Smooth muscle cell (in vitro differentiated cells): ENCODE measurements around the gene POLR2I. TPM values are rescaled to one million over a fixed set of nuclear protein-coding genes. Genes with fewer than 3 reads are reported as not detected.

ENCODE experiments used
- DNase-seq: peaks from one replicate; lab custom pipeline; 2025; ENCODE audit not compliant: unreplicated experiment; lab: John Stamatoyannopoulos, UW
- H2AFZ ChIP-seq: fragments of 200-600 bp; sonication (generic); 2 replicates; pipeline ENCODE4 v1.6.0; 2016; ENCODE audit warnings: antibody characterized with exemption, low read depth, mild to moderate bottlenecking
- H3F3A ChIP-seq: fragments of 200-600 bp; sonication (generic); 2 replicates; pipeline ENCODE4 v1.6.0; 2017; ENCODE audit warnings: antibody characterized with exemption, low read depth
- H3K27ac ChIP-seq: fragments of 200-600 bp; sonication (generic); 2 replicates; pipeline ENCODE4 v1.5.1; 2016; ENCODE audit warnings: low read depth, mild to moderate bottlenecking
- H3K27me3 ChIP-seq: fragments of 200-600 bp; sonication (generic); 2 replicates; pipeline ENCODE4 v1.6.1; 2016; ENCODE audit warnings: low read depth, mild to moderate bottlenecking
- H3K36me3 ChIP-seq: fragments of 200-600 bp; sonication (generic); 2 replicates; pipeline ENCODE4 v1.5.1; 2016; ENCODE audit warnings: low read depth
- H3K4me1 ChIP-seq: fragments of 200-600 bp; sonication (generic); 2 replicates; pipeline ENCODE4 v1.5.1; 2016; ENCODE audit warnings: low read depth
- H3K4me2 ChIP-seq: fragments of 200-600 bp; sonication (generic); 2 replicates; pipeline ENCODE4 v1.6.0; 2016; ENCODE audit warnings: mild to moderate bottlenecking
- H3K4me3 ChIP-seq: fragments of 200-600 bp; sonication (generic); 2 replicates; pipeline ENCODE4 v1.5.1; 2016; ENCODE audit warnings: mild to moderate bottlenecking
- H3K79me2 ChIP-seq: fragments of 200-600 bp; sonication (generic); 2 replicates; pipeline ENCODE4 v1.6.0; 2016; ENCODE audit warnings: low read depth, mild to moderate bottlenecking
- H3K9ac ChIP-seq: fragments of 200-600 bp; sonication (generic); 2 replicates; pipeline ENCODE4 v1.6.0; 2016; ENCODE audit warnings: low read depth
- H3K9me3 ChIP-seq: fragments of 200-600 bp; sonication (generic); replicated peaks from 2 replicates; pipeline ENCODE4 v1.5.1; 2016; ENCODE audit warnings: low read depth
- H4K20me1 ChIP-seq: fragments of 200-600 bp; sonication (generic); 2 replicates; pipeline ENCODE4 v1.6.0; 2016; ENCODE audit warnings: low read depth
- WGBS: methylation state at CpG from one replicate; pipeline ENCODE4 v1.1.7; 2016; ENCODE audit warnings: low lambda C conversion rate; 5-methylcytosine and 5-hydroxymethylcytosine counted together
- polyA plus RNA-seq: library from polyadenylated mRNA; unstranded; fragments of >200 nt; fragmentation: Nextera tagmentation; extraction: Ambion mirVana; gene quantifications from 2 replicates; pipeline ENCODE4 v1.2.1, GENCODE V29; 2016
- total RNA-seq: library from RNA; depleted of rRNA; stranded (reverse); fragments of >200 nt; gene quantifications from 2 replicates; pipeline ENCODE4 v1.2.3, GENCODE V29; 2014
- TF ChIP-seq, protein P1 (sequence below): fragments of 200-600 bp; sonication (generic); IDR thresholded peaks from 2 replicates; pipeline ENCODE4 v1.5.1; 2017; ENCODE audit warnings: borderline replicate concordance, mild to moderate bottlenecking, antibody characterized with exemption; ENCODE audit not compliant: insufficient read depth, poor library complexity, severe bottlenecking

The POLR2I gene
- total and polyA plus RNA-seq, 2 experiments from 2014 or later = 102 to 132 TPM

DNA sequence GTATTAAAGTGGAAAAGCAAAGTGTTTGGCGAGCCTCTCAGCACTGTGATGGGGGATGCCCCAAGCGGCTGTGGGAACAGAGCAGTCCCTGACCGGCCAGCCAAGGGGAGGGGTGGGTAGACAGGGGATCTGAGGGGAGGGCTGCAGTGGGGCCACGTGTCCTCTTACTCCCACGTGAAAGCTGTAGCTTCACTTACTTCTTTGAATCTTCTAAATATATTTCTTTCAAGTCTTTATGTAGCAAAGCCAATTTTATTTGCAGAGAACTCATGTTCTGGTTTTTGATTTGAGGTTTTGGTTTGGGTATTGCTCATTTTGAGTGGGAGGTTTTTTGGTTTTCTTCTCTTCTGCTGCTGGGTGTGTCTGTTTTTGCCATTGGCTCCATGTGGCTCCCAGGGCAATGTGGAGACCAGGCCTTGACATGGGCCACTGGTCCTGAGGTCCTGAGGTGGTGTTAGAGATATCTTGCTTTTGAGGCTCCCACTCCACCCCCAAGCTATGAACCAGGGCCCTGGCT, 21.5 kb downstream of the POLR2I start:
- Histone ChIP-seq H4K20me1 (no peaks in the 10 kb centered on the region), H3K79me2 (no peaks in the 10 kb centered on the region), H3K4me3 (no peak overlapping the region), H3K4me1 (no peaks in the 10 kb centered on the region), H3F3A (no peaks in the 10 kb centered on the region), H3K9me3 (no peaks in the 10 kb centered on the region), H3K27ac (no peak overlapping the region), H3K27me3 (no peaks in the 10 kb centered on the region), H3K9ac (no peak overlapping the region), H2AFZ (no peak overlapping the region), H3K36me3 (no peaks in the 10 kb centered on the region), H3K4me2 (no peak overlapping the region)
- TF ChIP-seq, protein P1, sequence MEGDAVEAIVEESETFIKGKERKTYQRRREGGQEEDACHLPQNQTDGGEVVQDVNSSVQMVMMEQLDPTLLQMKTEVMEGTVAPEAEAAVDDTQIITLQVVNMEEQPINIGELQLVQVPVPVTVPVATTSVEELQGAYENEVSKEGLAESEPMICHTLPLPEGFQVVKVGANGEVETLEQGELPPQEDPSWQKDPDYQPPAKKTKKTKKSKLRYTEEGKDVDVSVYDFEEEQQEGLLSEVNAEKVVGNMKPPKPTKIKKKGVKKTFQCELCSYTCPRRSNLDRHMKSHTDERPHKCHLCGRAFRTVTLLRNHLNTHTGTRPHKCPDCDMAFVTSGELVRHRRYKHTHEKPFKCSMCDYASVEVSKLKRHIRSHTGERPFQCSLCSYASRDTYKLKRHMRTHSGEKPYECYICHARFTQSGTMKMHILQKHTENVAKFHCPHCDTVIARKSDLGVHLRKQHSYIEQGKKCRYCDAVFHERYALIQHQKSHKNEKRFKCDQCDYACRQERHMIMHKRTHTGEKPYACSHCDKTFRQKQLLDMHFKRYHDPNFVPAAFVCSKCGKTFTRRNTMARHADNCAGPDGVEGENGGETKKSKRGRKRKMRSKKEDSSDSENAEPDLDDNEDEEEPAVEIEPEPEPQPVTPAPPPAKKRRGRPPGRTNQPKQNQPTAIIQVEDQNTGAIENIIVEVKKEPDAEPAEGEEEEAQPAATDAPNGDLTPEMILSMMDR = no peak
- 98% methylated on average over 5 of the region's 5 CpGs for WGBS
- no peak for DNase-seq

DNA sequence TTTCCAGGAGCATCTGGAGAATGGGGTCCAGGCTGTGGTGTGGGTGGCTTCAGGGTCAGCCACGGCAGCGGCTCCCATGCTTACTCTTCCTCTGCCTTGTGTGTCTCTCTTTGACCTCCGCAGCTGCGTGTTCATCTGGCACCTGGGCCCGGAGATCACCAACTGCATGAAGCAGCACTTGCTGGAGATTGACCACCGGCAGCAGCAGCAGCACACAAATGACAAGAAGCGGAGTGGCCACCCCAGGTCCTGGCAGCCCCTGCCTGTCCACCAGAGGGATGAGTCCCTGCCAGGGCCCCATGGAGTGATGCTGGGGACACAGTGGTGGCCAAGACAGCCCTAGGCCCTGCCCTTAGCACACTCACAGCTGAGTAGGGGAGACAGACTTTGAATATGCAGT, 22.1 kb downstream of the POLR2I start:
- Histone ChIP-seq H3K9me3 (no peaks in the 10 kb centered on the region), H2AFZ (no peak overlapping the region), H3K4me1 (no peaks in the 10 kb centered on the region), H4K20me1 (no peaks in the 10 kb centered on the region), H3K4me2 (no peak overlapping the region), H3K9ac (no peak overlapping the region), H3F3A (no peaks in the 10 kb centered on the region), H3K79me2 (no peaks in the 10 kb centered on the region), H3K36me3 (no peaks in the 10 kb centered on the region), H3K27ac (no peak overlapping the region), H3K4me3 (no peak overlapping the region), H3K27me3 (no peaks in the 10 kb centered on the region)
- DNase-seq = no peak
- TF ChIP-seq, protein P1 = no peak
- 96% methylated on average over 7 of the region's 7 CpGs for WGBS

DNA sequence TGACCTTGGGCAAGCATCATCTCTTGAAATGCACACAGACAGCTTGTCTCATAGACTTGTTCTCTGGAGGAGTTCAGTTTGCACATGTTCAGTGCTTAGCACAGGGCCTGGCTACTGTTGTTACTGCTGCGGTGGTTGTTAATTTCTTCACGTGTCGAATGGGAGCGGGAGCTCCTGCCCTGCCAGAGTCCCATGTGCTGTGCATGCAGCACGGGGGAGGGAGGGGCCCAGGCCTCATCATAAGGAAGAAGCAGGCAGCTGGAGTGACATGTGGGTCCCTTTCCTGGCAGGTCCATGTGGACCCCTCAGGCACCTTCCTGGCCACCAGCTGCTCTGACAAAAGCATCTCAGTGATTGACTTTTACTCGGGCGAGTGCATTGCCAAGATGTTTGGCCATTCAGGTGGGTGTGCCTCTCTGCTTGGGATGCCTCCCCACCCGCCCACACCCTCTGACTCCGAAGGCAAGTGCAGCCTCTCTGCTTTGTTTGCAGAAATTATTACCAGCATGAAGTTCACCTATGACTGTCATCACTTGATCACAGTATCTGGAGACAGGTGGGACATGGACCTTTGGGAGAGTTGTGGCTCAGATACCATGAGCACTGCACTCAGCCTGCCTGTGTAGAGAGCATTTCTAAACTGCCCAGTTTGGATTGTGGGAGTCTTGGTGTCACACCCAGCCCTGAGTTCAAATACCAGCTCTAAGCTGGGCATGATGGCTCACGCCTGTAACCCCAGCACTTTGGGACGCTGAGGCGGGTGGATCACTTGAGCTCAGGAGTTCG, 23.6 kb downstream of the POLR2I start:
- 92% methylated on average over 13 of the region's 13 CpGs for WGBS
- no peak overlapping the region for H2AFZ ChIP-seq
- H3K79me2 ChIP-seq = no peaks in the 10 kb centered on the region
- no peak overlapping the region for H3K27ac ChIP-seq
- DNase-seq = no peak
- H3K4me1 ChIP-seq = no peaks in the 10 kb centered on the region
- H4K20me1 ChIP-seq = no peaks in the 10 kb centered on the region
- H3K36me3 ChIP-seq = no peaks in the 10 kb centered on the region
- H3K9ac ChIP-seq = no peak overlapping the region
- TF ChIP-seq, protein P1 = no peak
- no peak overlapping the region for H3K4me2 ChIP-seq
- H3F3A ChIP-seq = no peaks in the 10 kb centered on the region
- H3K4me3 ChIP-seq = no peak overlapping the region
- H3K27me3 ChIP-seq = no peaks in the 10 kb centered on the region
- no peaks in the 10 kb centered on the region for H3K9me3 ChIP-seq

DNA sequence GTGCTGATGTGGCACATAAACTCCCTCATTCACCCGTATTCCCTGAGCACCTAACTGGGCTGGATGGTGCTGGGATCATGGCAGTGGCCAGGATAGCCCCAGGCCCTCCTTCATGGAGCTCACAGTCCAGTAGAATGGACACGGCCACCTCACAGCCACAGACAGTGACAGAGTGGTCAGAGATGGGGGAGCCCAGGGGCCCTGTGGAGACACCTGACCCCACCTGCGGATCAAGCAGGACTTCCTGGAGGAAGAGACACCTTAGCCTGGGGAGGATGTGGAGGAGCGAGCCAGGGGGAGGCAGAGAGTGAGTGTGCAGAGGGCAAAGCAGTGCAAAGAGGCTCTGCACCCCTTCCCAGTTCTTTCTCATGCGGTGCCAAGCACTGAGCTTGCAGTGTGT, 24.8 kb downstream of the POLR2I start:
- Histone ChIP-seq H3K27ac (no peak overlapping the region), H3K36me3 (no peaks in the 10 kb centered on the region), H3K79me2 (no peaks in the 10 kb centered on the region), H3K27me3 (no peaks in the 10 kb centered on the region), H3K9ac (no peak overlapping the region), H4K20me1 (no peaks in the 10 kb centered on the region), H3F3A (no peaks in the 10 kb centered on the region), H3K9me3 (no peaks in the 10 kb centered on the region), H2AFZ (no peak overlapping the region), H3K4me3 (no peak overlapping the region), H3K4me2 (no peak overlapping the region), H3K4me1 (no peaks in the 10 kb centered on the region)
- TF ChIP-seq, protein P1 = no peak
- WGBS = 95% methylated on average over 5 of the region's 5 CpGs
- no peak for DNase-seq
